HG03460 (cell line): ENCODE measurements around the gene CHID1.

Source experiments
- ATAC-seq: cut with Tn5 transposase; IDR thresholded peaks from one replicate; pipeline ENCODE4 v1.9.1; 2021; ENCODE audit not compliant: unreplicated experiment

CHID1 gene

GRCh38 chr11:850775-851763, 59.5 kb downstream of the CHID1 start:
- no peak for ATAC-seq

GRCh38 chr11:849951-850774, 60.4 kb downstream of the CHID1 start:
- ATAC-seq = no peak

- ATAC-seq = no peak
These were observed 61.3 kb downstream of the CHID1 start for GRCh38 chr11:849104-849824.

GRCh38 chr11:848380-848931, 62.2 kb downstream of the CHID1 start:
- no peak for ATAC-seq

GRCh38 chr11:847876-848275, 62.7 kb downstream of the CHID1 start:
- ATAC-seq = no peak

GRCh38 chr11:846496-847098, 64.0 kb downstream of the CHID1 start:
- ATAC-seq = no peak

GRCh38 chr11:845872-846495, 64.6 kb downstream of the CHID1 start:
- no peak for ATAC-seq

GRCh38 chr11:844693-845644, 65.6 kb downstream of the CHID1 start:
- ATAC-seq = no peak

GRCh38 chr11:843818-844692, 66.6 kb downstream of the CHID1 start:
- ATAC-seq = no peak

- ATAC-seq = no peak
These were observed 67.4 kb downstream of the CHID1 start for GRCh38 chr11:843086-843734.

- peak; percentile 57 for ATAC-seq
These were observed 68.1 kb downstream of the CHID1 start, which contains the start of the genes POLR2L and TSPAN4 for GRCh38 chr11:842370-843002. TSS of gene POLR2L (minus strand) at chr11:842529. CDS start at chr11:842508, 21 bp downstream. TSS of gene TSPAN4 (plus strand) at chr11:842852. CDS start at chr11:850305, 7,453 bp downstream.

- ATAC-seq = peak; percentile 31
These were observed 68.6 kb downstream of the CHID1 start for GRCh38 chr11:841981-842369.

GRCh38 chr11:839875-840617, 70.6 kb downstream of the CHID1 start:
- ATAC-seq = no peak

- no peak for ATAC-seq
These were observed 71.4 kb downstream of the CHID1 start for GRCh38 chr11:839280-839623.

- ATAC-seq = no peak
These were observed 72.0 kb downstream of the CHID1 start for GRCh38 chr11:838441-839279.
